ENCODE results near the gene ARL6IP1. TPM values are rescaled to one million over a fixed set of nuclear protein-coding genes. Genes with fewer than 3 reads are reported as not detected.
"Not testable (repeated sequence)": the region's sequence is repeated elsewhere in the genome, so short reads cannot be mapped to it uniquely, and the experiment has no call there.

Gene ARL6IP1
- total and polyA plus RNA-seq, 3 experiments from 2014 or later = 90.6 to 229 (median 92.8) TPM

GRCh38 chr16:18784917-18785623 lies 16.3 kb downstream of the ARL6IP1 start:
- Mint-ChIP-seq H3K4me1 (peaks cover 63 to 71% (median 70%) of the 10 kb centered on the region in 3 donors), H3K27me3 (peaks cover 0 to under 1% of the 10 kb centered on the region in 2 donors), H3K4me3 (peak overlapping the region; percentile 34 to 77 (median 69)), H3K9me3 (no peaks in the 10 kb centered on the region), H3K27ac (peak overlapping the region; percentile 79 to 91 (median 85)), H3K36me3 (peaks cover 30 to 76% (median 37%) of the 10 kb centered on the region in 3 donors)
- H3K36me3 ChIP-seq (ENCODE audit: insufficient read depth, low read length) = peaks cover 65% of the 10 kb centered on the region
- H3K9me3 ChIP-seq (ENCODE audit: low read length) = no peaks in the 10 kb centered on the region
- peaks cover 46% of the 10 kb centered on the region for H3K4me1 ChIP-seq (ENCODE audit: insufficient read depth, low read length)
- H3K27ac ChIP-seq (ENCODE audit: low read depth, low read length) = no peak overlapping the region
- ChIA-PET CTCF (interaction anchor here (2.4 kb wide), 1 partner anchor 17 kb away, joined by 9 read pairs; the partner anchor contains the start of gene ARL6IP1), POLR2A (no interaction called here)
- H3K4me3 ChIP-seq (ENCODE audit: low read length) = no peak overlapping the region
- no peak for DNase-seq
- no peaks in the 10 kb centered on the region for H3K27me3 ChIP-seq (ENCODE audit: insufficient read depth, low read length, poor library complexity, severe bottlenecking)

GRCh38 chr16:18783430-18784341 lies 17.7 kb downstream of the ARL6IP1 start:
- Histone ChIP-seq H3K27me3 (ENCODE audit: insufficient read depth, low read length, poor library complexity, severe bottlenecking) (no peaks in the 10 kb centered on the region), H3K27ac (ENCODE audit: low read depth, low read length) (no peak overlapping the region), H3K4me3 (ENCODE audit: low read length) (no peak overlapping the region), H3K9me3 (ENCODE audit: low read length) (no peaks in the 10 kb centered on the region), H3K36me3 (ENCODE audit: insufficient read depth, low read length) (peaks cover 59% of the 10 kb centered on the region), H3K4me1 (ENCODE audit: insufficient read depth, low read length) (peaks cover 41% of the 10 kb centered on the region)
- no peak for DNase-seq
- Mint-ChIP-seq H3K9me3 (no peaks in the 10 kb centered on the region), H3K4me1 (peaks cover 54 to 59% (median 59%) of the 10 kb centered on the region in 3 donors), H3K36me3 (peaks cover 27 to 63% (median 32%) of the 10 kb centered on the region in 3 donors), H3K27me3 (no peaks in the 10 kb centered on the region), H3K27ac (peak overlapping the region; percentile 30 to 91 (median 84)), H3K4me3 (peak overlapping the region in 6 of 7 donors; percentile 3 to 43 (median 30))
- CTCF ChIA-PET = interaction anchor here (2.4 kb wide), 1 partner anchor 18 kb away, joined by 9 read pairs; the partner anchor contains the start of gene ARL6IP1
- POLR2A ChIA-PET = interaction anchor here (0.9 kb wide), 1 partner anchor 18 kb away, joined by 3 read pairs; no protein-coding TSS in a partner anchor

DNA sequence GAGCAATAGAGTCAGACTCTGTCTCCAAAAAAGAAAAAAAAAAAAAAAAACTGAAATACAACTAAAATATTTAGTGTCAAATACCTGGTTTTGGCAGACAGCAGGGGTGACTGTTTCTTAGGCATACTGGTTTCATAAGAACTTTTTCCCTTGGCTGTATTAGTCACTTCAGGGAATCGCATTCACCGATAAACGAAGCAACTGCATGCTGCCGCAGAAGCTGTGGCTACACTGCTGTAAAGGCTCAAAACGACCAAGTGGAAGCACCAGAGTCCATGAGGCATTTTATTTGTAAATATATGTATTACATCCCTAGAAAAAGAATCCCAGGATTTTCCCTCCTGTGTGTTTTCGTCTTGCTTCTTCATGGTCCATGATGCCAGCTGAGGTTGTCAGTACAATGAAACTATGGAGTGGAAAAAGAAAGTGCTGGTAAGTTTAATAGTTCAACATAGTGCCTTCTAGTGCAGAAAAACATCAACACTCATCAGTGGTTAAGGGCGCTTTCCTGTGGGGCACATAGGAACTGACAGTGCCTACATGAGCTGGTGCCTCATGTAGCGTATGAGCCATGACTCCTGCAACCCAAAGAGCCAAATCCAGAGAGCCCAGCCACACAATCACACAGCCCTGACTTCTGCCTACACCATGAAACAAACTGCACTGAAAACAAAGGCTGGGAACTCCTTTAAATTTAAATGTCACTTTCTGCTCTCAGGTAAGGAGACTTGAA lies 18.5 kb downstream of the ARL6IP1 start:
- CTCF ChIA-PET = interaction anchor here (2.4 kb wide), 1 partner anchor 19 kb away, joined by 9 read pairs; the partner anchor contains the start of gene ARL6IP1

GRCh38 chr16:18781232-18781631 lies 20.1 kb downstream of the ARL6IP1 start:
- POLR2A ChIA-PET, CTCF ChIA-PET, H3K9me3 Mint-ChIP-seq: not testable (repeated sequence)

More for the DNA sequence above, 18.5 kb downstream of the ARL6IP1 start:
- no peaks in the 10 kb centered on the region for H3K9me3 Mint-ChIP-seq
- peak overlapping the region; percentile 30 to 84 (median 80) for H3K27ac Mint-ChIP-seq
- peaks cover 46 to 51% (median 51%) of the 10 kb centered on the region in 3 donors for H3K4me1 Mint-ChIP-seq
- Histone ChIP-seq H3K27me3 (ENCODE audit: insufficient read depth, low read length, poor library complexity, severe bottlenecking) (no peaks in the 10 kb centered on the region), H3K4me1 (ENCODE audit: insufficient read depth, low read length) (peaks cover 33% of the 10 kb centered on the region), H3K4me3 (ENCODE audit: low read length) (no peak overlapping the region), H3K36me3 (ENCODE audit: insufficient read depth, low read length) (peaks cover 51% of the 10 kb centered on the region), H3K27ac (ENCODE audit: low read depth, low read length) (no peak overlapping the region), H3K9me3 (ENCODE audit: low read length) (no peaks in the 10 kb centered on the region)
- no peaks in the 10 kb centered on the region for H3K27me3 Mint-ChIP-seq
- DNase-seq = no peak
- peak overlapping the region in 6 of 7 donors; percentile 3 to 65 (median 34) for H3K4me3 Mint-ChIP-seq
- H3K36me3 Mint-ChIP-seq = peaks cover 19 to 54% (median 25%) of the 10 kb centered on the region in 3 donors
- POLR2A ChIA-PET = interaction anchor here (0.9 kb wide), 1 partner anchor 19 kb away, joined by 3 read pairs; no protein-coding TSS in a partner anchor

DNA sequence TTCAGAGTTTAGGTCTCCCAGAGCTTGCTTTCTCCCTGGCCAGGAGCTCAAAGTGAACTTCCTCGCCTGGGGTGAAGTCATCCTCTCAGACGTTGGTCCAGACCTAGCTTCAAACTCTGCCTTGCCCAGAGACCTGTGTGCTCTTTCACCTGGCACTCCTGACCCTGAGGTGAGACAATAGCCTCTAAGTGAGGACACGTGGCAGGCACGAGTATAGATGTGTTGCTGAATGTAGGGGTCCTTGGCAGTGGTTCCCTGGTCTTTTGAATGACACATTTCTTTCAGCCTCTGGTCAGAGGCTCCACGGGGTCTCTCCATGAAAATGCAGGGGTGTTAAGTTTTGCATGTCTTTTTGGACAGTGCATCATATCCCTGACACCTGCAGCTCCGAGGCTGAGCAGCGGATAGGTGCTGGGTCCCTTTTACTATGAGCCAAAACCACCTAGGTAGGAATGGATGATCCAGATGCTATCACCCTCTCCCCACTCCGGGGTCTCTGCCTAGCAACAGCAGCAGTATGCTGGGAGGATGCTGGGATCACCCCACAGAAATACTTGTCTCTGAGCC lies 20.8 kb downstream of the ARL6IP1 start:
- H3K27me3 ChIP-seq (ENCODE audit: insufficient read depth, low read length, poor library complexity, severe bottlenecking); H3K9me3 ChIP-seq (ENCODE audit: low read length); H3K9me3 Mint-ChIP-seq; H3K27ac ChIP-seq (ENCODE audit: low read depth, low read length); DNase-seq; H3K4me1 ChIP-seq (ENCODE audit: insufficient read depth, low read length); CTCF ChIA-PET; H3K4me3 Mint-ChIP-seq; H3K4me3 ChIP-seq (ENCODE audit: low read length); H3K27me3 Mint-ChIP-seq; H3K27ac Mint-ChIP-seq; POLR2A ChIA-PET: not testable (repeated sequence)
- H3K36me3 ChIP-seq (ENCODE audit: insufficient read depth, low read length) = peaks cover 31% of the 10 kb centered on the region
- Mint-ChIP-seq H3K4me1 (peaks cover 26 to 28% (median 28%) of the 10 kb centered on the region in 3 donors), H3K36me3 (peaks cover 11 to 36% (median 12%) of the 10 kb centered on the region in 3 donors)

More at GRCh38 chr16:18781232-18781631, 20.1 kb downstream of the ARL6IP1 start:
- H3K27ac Mint-ChIP-seq; H3K27ac ChIP-seq (ENCODE audit: low read depth, low read length); DNase-seq; H3K27me3 Mint-ChIP-seq; H3K27me3 ChIP-seq (ENCODE audit: insufficient read depth, low read length, poor library complexity, severe bottlenecking); H3K4me3 Mint-ChIP-seq; H3K4me3 ChIP-seq (ENCODE audit: low read length); H3K9me3 ChIP-seq (ENCODE audit: low read length): not testable (repeated sequence)
- peaks cover 16% of the 10 kb centered on the region for H3K4me1 ChIP-seq (ENCODE audit: insufficient read depth, low read length)
- H3K36me3 Mint-ChIP-seq = peaks cover 11 to 43% (median 16%) of the 10 kb centered on the region in 3 donors
- H3K4me1 Mint-ChIP-seq = peaks cover 33 to 35% (median 35%) of the 10 kb centered on the region in 3 donors
- peaks cover 38% of the 10 kb centered on the region for H3K36me3 ChIP-seq (ENCODE audit: insufficient read depth, low read length)

DNA sequence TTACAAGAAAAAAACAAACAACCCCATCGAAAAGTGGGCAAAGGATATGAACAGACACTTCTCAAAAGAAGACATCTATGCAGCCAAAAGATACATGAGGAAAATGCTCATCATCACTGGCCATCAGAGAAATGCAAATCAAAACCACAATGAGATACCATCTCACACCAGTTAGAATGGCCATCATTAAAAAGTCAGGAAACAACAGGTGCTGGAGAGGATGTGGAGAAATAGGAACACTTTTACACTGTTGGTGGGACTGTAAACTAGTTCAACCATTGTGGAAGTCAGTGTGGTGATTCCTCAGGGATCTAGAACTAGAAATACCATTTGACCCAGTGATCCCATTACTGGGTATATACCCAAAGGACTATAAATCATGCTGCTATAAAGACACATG lies 23.7 kb downstream of the ARL6IP1 start:
- H3K27ac Mint-ChIP-seq; H3K27me3 Mint-ChIP-seq; H3K36me3 Mint-ChIP-seq; H3K27ac ChIP-seq (ENCODE audit: low read depth, low read length); H3K4me3 ChIP-seq (ENCODE audit: low read length); H3K4me1 Mint-ChIP-seq; H3K9me3 Mint-ChIP-seq; H3K27me3 ChIP-seq (ENCODE audit: insufficient read depth, low read length, poor library complexity, severe bottlenecking); CTCF ChIA-PET; H3K9me3 ChIP-seq (ENCODE audit: low read length); DNase-seq; POLR2A ChIA-PET; H3K4me3 Mint-ChIP-seq; H3K4me1 ChIP-seq (ENCODE audit: insufficient read depth, low read length); H3K36me3 ChIP-seq (ENCODE audit: insufficient read depth, low read length): not testable (repeated sequence)

GRCh38 chr16:18776334-18776733 lies 25.0 kb downstream of the ARL6IP1 start:
- H3K27me3 Mint-ChIP-seq; DNase-seq; H3K36me3 Mint-ChIP-seq; H3K27ac Mint-ChIP-seq; H3K27ac ChIP-seq (ENCODE audit: low read depth, low read length); CTCF ChIA-PET; H3K9me3 ChIP-seq (ENCODE audit: low read length); H3K4me3 ChIP-seq (ENCODE audit: low read length); H3K4me1 ChIP-seq (ENCODE audit: insufficient read depth, low read length); H3K36me3 ChIP-seq (ENCODE audit: insufficient read depth, low read length); H3K4me1 Mint-ChIP-seq; H3K9me3 Mint-ChIP-seq; H3K4me3 Mint-ChIP-seq; H3K27me3 ChIP-seq (ENCODE audit: insufficient read depth, low read length, poor library complexity, severe bottlenecking); POLR2A ChIA-PET: not testable (repeated sequence)
